Ovary (tissue), 3 donors: Measurements from ENCODE around the gene CYP3A4.
"Not testable (repeated sequence)": the region's sequence is repeated elsewhere in the genome, so short reads cannot be mapped to it uniquely, and the experiment has no call there.

ENCODE experiments used
- CTCF ChIP-seq, 3 donors: fragments of 450-650 bp in 2 of 3; fragments of 200-600 bp in 1 of 3; IDR thresholded peaks; one replicate each; pipeline versions ENCODE4 v1.5.1 to v1.8.0; 2016 to 2022; ENCODE audit warnings: antibody characterized with exemption in 3 of 3, mild to moderate bottlenecking in 1 of 3
- POLR2A ChIP-seq: fragments of 450-650 bp; IDR thresholded peaks from one replicate; pipeline ENCODE4 v1.6.1; 2017; ENCODE audit warnings: antibody characterized with exemption, mild to moderate bottlenecking, moderate library complexity
- donor health status: DM: no; HTN: no; CAD: no.

DNA sequence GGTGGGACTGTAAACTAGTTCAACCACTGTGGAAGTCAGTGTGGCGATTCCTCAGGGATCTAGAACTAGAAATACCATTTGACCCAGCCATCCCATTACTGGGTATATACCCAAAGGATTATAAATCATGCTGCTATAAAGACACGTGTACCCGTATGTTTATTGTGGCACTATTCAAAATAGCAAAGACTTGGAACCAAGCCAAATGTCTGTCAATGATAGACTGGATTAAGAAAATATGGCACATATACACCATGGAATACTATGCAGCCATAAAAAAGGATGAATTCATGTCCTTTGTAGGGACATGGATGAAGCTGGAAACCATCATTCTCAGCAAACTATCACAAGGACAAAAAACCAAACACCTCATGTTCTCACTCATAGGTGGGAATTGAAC lies 37.1 kb downstream of the CYP3A4 start:
- not testable (repeated sequence) for TF ChIP-seq POLR2A; CTCF (IDR thresholded peaks at IDR 0.05)
